PC-3 (cell line): Measurements from ENCODE around the gene PADI3.

Experiments used
- CTCF ChIP-seq: fragments of 300-600 bp; sonication (generic); conservative IDR thresholded peaks from 2 replicates; pipeline ENCODE4 v1.5.1; 2017; ENCODE audit warnings: antibody characterized with exemption, low read depth, mild to moderate bottlenecking, low read length
- EZH2 ChIP-seq: fragments of 300-600 bp; sonication (generic); IDR thresholded peaks from one replicate; pipeline ENCODE4 v1.6.1; 2017; ENCODE audit warnings: antibody characterized with exemption, mild to moderate bottlenecking, low read length; ENCODE audit not compliant: unreplicated experiment

GRCh38 chr1:17210176-17210575 lies 38.7 kb upstream of the PADI3 start:
- TF ChIP-seq CTCF (no peak), EZH2 (no peak)
